ENCODE measurements around the gene OR11A1. TPM values are rescaled to one million over a fixed set of nuclear protein-coding genes. Genes with fewer than 3 reads are reported as not detected.

The OR11A1 gene
- total RNA-seq, 1 experiment from 2014 or later: not detected

DNA sequence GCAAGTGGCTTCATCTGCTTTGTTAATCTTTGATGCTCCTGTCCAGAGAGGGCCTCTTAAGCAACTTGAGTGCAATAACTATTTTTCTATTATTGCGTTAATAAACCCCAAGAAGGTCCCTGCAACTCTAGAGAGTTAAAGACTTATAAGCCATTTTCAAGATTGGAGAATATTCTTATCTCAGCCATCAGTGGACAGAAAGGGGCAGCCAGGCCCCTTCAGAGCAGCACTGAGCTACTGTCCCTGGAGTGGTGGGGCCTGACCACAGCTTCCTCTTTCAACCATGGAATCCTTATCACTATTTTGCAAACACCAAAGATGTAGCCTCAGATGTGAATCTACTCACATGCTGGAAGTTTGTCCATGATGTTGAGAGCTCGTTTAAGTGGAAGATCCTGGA lies 33.7 kb upstream of the OR11A1 start:
- Histone ChIP-seq H3K27me3 (replicated peaks) (no peaks in the 10 kb centered on the region; the same call in 1 of the 2 replicates), H3K36me3 (no peaks in the 10 kb centered on the region), H3K4me1 (replicated peaks) (no peaks in the 10 kb centered on the region), H3K27ac (no peak overlapping the region), H3K4me3 (no peak overlapping the region), H3K9me3 (replicated peaks) (no peaks in the 10 kb centered on the region; the same call in 1 of the 2 replicates)
- DNase-seq (ENCODE audit: low read depth in 1 of 2, low spot score in 2 of 2): no peak

DNA sequence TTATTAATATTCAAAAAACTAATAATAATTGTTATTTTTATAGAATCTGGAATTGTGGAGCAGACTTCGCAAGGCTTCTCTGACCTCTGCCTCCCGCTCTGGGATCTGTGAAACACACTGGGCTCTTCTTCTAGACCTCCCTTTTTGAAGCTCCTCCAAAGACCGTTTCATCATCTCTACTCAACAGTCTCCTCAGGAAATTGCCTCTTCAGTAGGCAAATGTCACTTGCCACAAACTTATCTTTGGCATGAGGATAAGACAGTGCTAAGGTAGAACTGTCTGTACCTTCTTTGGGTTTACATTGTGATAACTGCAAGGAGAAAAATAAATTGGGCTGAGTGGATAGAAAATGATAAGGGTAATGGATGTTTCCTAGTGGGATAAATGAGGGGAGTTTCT lies 33.2 kb upstream of the OR11A1 start:
- Histone ChIP-seq H3K27me3 (replicated peaks) (no peaks in the 10 kb centered on the region; the same call in 1 of the 2 replicates), H3K36me3 (no peaks in the 10 kb centered on the region), H3K4me1 (replicated peaks) (no peaks in the 10 kb centered on the region), H3K9me3 (replicated peaks) (no peaks in the 10 kb centered on the region; the same call in 1 of the 2 replicates), H3K4me3 (no peak overlapping the region), H3K27ac (no peak overlapping the region)
- DNase-seq (ENCODE audit: low read depth in 1 of 2, low spot score in 2 of 2): no peak

DNA sequence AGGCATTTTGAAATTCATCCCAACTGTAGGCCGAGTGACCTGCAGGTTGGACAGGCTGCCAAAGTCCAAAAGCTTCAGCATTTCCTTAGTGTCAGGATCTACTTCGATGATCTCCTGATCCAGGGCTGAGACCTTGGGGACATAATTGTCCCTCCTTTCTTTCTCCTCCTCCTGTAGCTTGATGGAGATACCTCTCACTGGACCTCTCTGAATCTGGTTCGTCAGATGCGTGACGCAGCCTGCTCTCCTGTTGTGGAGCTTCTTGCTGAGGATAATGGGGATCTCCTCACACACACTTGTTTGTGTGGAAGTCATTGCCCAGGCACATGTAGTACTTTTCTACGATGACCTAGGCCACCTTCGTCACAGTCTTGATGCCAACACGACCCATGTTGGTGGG lies 32.4 kb upstream of the OR11A1 start:
- Histone ChIP-seq H3K27me3 (replicated peaks) (no peaks in the 10 kb centered on the region; the same call in 1 of the 2 replicates), H3K36me3 (no peaks in the 10 kb centered on the region), H3K9me3 (replicated peaks) (no peaks in the 10 kb centered on the region; the same call in 1 of the 2 replicates), H3K4me3 (no peak overlapping the region), H3K27ac (no peak overlapping the region), H3K4me1 (replicated peaks) (no peaks in the 10 kb centered on the region)
- no peak for DNase-seq (ENCODE audit: low read depth in 1 of 2, low spot score in 2 of 2)

DNA sequence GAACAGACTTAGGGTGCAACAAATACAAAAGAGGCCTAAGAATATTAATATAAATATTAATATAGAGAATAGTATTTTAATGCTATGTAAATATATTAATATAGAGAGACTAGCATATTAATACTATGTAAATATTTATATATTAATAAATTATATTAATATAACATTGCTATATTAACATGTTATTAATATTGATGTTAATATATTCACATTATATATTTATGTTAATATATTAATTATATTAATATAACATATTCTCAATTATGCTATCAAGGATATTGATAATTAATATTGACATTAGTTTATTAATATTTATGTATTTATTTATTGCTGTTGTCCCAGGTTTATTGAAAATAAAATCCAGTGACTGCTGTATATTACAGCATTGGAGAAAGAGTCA lies 32.0 kb upstream of the OR11A1 start:
- Histone ChIP-seq H3K36me3 (no peaks in the 10 kb centered on the region), H3K4me1 (replicated peaks) (no peaks in the 10 kb centered on the region), H3K27ac (no peak overlapping the region), H3K9me3 (replicated peaks) (no peaks in the 10 kb centered on the region; the same call in 1 of the 2 replicates), H3K4me3 (no peak overlapping the region), H3K27me3 (replicated peaks) (no peaks in the 10 kb centered on the region; the same call in 1 of the 2 replicates)
- DNase-seq (ENCODE audit: low read depth in 1 of 2, low spot score in 2 of 2): no peak

DNA sequence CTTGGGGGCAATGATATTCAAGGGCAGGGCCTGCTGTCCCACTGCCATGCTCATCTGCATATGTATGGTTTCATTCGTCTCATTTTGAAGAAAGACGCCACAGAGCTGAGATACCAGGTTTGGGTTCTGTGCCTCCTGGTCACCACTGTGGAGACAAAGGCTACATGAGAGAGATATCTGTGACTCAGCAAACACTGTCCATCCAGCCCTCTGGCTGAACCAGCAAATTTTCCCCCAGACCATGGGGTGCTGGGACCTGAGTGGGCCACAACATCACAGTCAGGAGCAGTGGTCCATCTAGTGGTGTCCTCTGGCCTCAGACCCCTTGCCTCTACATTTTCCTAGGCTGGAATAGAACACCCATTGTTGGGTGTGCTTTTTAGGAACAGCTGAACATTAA lies 30.8 kb upstream of the OR11A1 start, which contains the start of gene MAS1L:
MAS1L (minus strand) TSS at position 297 of the 400 bp plus-strand sequence; CDS start at position 243, 54 bp downstream.
- Histone ChIP-seq H3K36me3 (no peaks in the 10 kb centered on the region), H3K9me3 (replicated peaks) (no peaks in the 10 kb centered on the region), H3K27me3 (replicated peaks) (no peaks in the 10 kb centered on the region; the same call in 1 of the 2 replicates), H3K4me1 (replicated peaks) (no peaks in the 10 kb centered on the region), H3K4me3 (no peak within 1 kb of the TSS), H3K27ac (no peak within 1 kb of the TSS)
- DNase-seq (ENCODE audit: low read depth in 1 of 2, low spot score in 2 of 2): no peak

DNA sequence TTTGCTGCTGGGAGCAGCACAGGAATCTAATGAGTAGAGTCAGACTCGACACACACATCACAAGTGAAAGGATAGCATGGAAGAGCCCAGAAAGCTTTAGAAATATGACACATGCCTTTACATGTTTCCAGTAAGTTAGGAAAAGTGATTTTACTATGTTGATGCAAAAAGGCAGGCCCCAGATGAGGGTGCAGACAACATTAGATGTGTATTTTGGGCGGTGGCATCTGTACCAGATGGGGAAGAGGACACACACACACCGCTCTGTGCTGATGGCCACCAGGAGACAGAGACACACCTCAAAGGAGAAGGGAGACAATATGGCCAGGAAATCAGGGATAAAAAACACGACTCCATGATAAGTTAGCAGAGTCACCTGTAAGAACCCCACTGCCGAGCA lies 30.3 kb upstream of the OR11A1 start:
- Histone ChIP-seq H3K36me3 (no peaks in the 10 kb centered on the region), H3K4me3 (no peak overlapping the region), H3K27me3 (replicated peaks) (no peaks in the 10 kb centered on the region; the same call in 1 of the 2 replicates), H3K27ac (no peak overlapping the region), H3K9me3 (replicated peaks) (no peaks in the 10 kb centered on the region), H3K4me1 (replicated peaks) (no peaks in the 10 kb centered on the region)
- DNase-seq (ENCODE audit: low read depth in 1 of 2, low spot score in 2 of 2): no peak

DNA sequence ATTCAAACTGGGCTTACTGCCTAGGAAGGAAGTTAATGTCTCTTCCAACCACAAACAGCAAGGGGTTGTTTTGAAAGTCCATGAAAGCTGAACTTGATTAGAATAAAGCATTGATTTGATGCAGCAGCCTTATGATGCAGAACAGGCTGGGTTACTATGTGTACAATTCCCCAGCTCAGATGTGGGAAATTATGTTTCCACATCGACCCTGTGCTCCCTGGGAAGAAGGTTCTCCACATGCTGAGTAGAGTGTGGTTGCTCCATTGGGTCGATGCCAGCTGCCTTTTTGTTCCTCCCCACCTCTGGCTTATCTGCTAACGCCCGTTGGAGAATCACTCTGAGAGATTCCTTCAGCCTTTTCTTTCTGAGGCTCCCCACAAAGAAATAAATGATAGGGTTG lies 29.7 kb upstream of the OR11A1 start:
- H3K27me3 ChIP-seq (replicated peaks): no peaks in the 10 kb centered on the region; the same call in 1 of the 2 replicates
- H3K36me3 ChIP-seq: no peaks in the 10 kb centered on the region
- H3K4me1 ChIP-seq (replicated peaks): no peaks in the 10 kb centered on the region
- H3K27ac ChIP-seq: no peak overlapping the region
- H3K4me3 ChIP-seq: no peak overlapping the region
- no peaks in the 10 kb centered on the region for H3K9me3 ChIP-seq (replicated peaks)
- DNase-seq (ENCODE audit: low read depth in 1 of 2, low spot score in 2 of 2): no peak

DNA sequence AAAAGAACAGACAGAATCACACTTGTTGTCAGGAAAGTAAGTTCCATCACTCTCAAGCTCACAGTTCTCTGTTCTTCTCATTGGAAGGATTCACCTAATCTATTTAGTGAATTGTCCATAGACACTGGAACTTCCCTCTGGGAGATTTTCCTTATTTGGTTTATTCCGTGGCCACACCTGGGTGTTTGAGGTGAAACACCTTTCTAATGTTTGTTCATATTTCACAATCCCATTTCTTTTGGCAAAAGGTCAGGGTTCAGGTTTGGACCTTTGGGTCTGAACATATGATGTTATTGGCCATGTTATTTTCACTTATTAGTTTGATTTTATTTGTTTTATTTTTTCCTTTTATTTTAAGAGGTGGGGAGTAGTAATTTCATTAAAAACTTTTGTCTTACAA lies 26.9 kb upstream of the OR11A1 start:
- no peaks in the 10 kb centered on the region for H3K4me1 ChIP-seq (replicated peaks)
- no peak for DNase-seq (ENCODE audit: low read depth in 1 of 2, low spot score in 2 of 2)
- no peaks in the 10 kb centered on the region; the same call in 1 of the 2 replicates for H3K27me3 ChIP-seq (replicated peaks)
- no peak overlapping the region for H3K27ac ChIP-seq
- no peaks in the 10 kb centered on the region for H3K36me3 ChIP-seq
- no peak overlapping the region for H3K4me3 ChIP-seq
- H3K9me3 ChIP-seq (replicated peaks): no peaks in the 10 kb centered on the region

DNA sequence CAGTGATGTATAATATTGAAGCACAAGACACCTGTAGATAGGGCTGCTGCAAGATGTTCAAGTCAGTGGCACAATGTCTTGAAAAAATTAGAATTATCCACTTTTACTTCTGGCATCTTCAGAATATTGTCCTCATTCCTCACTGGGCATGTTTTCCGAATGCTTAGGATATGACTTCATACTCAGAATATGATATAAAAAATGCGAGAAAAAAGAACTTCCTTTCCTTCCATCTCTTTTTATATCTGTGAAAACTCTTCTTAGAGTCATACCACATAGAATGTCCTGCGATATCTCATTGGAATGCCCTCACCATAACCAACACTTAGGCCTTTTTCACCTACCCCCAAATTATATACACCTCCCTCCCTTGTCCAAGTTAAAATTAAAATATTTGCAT lies 26.3 kb upstream of the OR11A1 start:
- DNase-seq (ENCODE audit: low read depth in 1 of 2, low spot score in 2 of 2): no peak
- Histone ChIP-seq H3K36me3 (no peaks in the 10 kb centered on the region), H3K9me3 (replicated peaks) (no peaks in the 10 kb centered on the region), H3K4me1 (replicated peaks) (no peaks in the 10 kb centered on the region), H3K4me3 (no peak overlapping the region), H3K27ac (no peak overlapping the region), H3K27me3 (replicated peaks) (no peaks in the 10 kb centered on the region; the same call in 1 of the 2 replicates)

DNA sequence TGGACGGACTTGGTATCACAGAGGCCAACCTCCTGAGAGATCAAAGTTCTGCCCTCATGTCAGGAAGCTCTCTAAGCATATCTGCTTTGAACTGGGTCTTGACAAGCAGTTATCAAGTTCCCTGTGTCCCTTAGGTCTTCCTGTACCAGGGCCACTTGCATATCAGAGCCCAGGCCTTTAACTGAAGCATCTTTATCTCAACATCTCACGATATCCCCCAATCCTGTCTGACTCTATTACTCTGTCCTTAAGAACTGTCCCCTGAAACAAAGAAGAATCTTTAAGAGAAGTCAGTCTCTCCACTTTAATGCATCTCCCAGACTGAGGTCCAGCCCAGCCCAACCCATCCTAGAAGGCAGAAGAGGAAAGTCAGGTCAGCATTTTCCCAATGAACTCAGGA lies 22.7 kb upstream of the OR11A1 start:
- Histone ChIP-seq H3K27me3 (replicated peaks) (no peaks in the 10 kb centered on the region), H3K4me1 (replicated peaks) (no peaks in the 10 kb centered on the region), H3K36me3 (no peaks in the 10 kb centered on the region), H3K9me3 (replicated peaks) (no peaks in the 10 kb centered on the region), H3K4me3 (no peak overlapping the region), H3K27ac (no peak overlapping the region)
- no peak for DNase-seq (ENCODE audit: low read depth in 1 of 2, low spot score in 2 of 2)

DNA sequence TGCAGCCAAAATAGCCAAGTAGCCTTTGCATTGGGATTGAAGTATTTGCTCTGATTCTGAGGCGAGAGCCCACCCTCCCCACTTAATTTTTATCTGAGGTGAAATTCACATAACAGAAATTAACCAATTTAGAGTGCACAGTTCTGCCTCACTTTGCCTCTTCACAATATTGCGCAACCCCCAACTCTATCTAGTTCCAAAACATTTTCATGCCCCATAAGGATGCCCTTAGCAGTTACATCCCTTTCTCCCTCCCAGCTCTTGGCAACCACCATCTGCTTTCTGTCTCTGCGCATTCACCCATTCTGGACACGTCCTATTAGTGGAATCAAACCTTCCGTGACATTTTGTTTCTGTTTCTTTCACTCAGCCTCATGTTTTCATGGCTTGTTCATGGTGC lies 21.9 kb upstream of the OR11A1 start:
- DNase-seq (ENCODE audit: low read depth in 1 of 2, low spot score in 2 of 2): no peak
- H3K4me3 ChIP-seq: no peak overlapping the region
- no peak overlapping the region for H3K27ac ChIP-seq
- H3K27me3 ChIP-seq (replicated peaks): no peaks in the 10 kb centered on the region
- H3K4me1 ChIP-seq (replicated peaks): no peaks in the 10 kb centered on the region
- H3K9me3 ChIP-seq (replicated peaks): no peaks in the 10 kb centered on the region
- H3K36me3 ChIP-seq: no peaks in the 10 kb centered on the region

DNA sequence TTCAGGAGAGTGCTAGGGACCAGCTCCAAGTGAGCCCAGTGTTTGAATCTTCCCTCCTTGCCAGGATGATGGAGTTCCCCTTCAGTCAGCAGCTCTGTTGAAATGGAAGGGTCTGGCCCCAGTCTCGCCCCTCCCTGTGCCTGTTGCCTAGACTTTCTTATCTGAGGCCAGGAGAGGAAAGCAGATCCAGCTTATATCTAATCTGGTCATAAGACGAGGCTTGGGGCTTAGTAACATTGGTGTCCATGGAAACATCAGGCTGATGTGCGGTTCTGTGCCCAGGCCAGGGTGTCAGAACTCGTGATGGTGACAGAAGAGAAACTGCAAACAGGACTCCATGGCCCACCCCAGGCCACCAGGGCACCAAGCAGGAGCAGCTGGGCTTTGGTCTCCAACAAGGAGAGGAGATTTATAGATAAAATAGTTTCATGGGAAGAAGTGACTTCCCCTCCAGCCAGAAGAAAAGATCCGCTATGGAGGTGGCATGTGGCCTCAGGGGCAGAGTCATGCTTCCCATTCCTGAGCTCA lies 21.1 kb upstream of the OR11A1 start:
- DNase-seq (ENCODE audit: low read depth in 1 of 2, low spot score in 2 of 2): no peak
- Histone ChIP-seq H3K4me1 (replicated peaks) (no peaks in the 10 kb centered on the region), H3K36me3 (no peaks in the 10 kb centered on the region), H3K4me3 (no peak overlapping the region), H3K27me3 (replicated peaks) (no peaks in the 10 kb centered on the region), H3K27ac (no peak overlapping the region), H3K9me3 (replicated peaks) (no peaks in the 10 kb centered on the region)

DNA sequence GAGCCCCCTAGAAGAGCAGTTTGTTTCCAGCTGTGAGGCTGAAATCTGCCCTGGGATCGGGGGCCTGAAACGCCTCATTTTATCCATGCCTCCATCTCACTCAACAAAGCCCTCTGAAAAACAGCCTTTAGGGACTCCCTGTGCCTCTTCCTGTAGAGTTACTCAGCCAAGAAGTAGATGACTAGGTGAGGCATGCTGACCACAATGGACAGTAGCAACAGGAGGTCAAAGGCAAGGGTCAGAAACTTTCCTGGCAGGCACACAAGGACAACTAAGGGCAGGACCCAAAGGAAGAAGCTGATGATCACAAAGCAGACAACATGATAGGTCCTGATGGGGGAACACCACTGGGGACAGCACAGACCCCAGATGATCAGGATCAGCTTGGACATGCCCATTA lies 18.1 kb upstream of the OR11A1 start:
- H3K9me3 ChIP-seq (replicated peaks): no peaks in the 10 kb centered on the region
- no peak overlapping the region for H3K4me3 ChIP-seq
- H3K27me3 ChIP-seq (replicated peaks): no peaks in the 10 kb centered on the region
- DNase-seq (ENCODE audit: low read depth in 1 of 2, low spot score in 2 of 2): no peak
- no peaks in the 10 kb centered on the region for H3K36me3 ChIP-seq
- no peaks in the 10 kb centered on the region for H3K4me1 ChIP-seq (replicated peaks)
- H3K27ac ChIP-seq: no peak overlapping the region

DNA sequence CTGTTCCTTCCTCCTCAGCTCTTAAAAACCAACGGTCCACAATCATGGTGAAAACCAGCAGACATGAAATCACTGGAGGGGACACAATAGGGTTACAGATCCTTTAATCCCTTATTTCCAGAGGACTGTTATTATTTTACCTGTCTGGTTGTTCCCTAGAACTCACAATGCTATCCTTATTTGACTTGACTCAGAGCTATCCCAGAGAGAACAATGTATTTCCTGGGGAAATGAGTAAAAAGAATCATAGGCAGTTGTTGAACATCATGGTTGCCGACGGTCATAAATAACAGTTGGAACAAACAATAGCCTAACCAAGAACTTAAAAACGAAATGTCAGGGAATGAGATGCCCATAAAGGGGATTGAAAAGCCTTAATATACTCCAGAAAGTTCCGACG lies 9.4 kb upstream of the OR11A1 start:
- Histone ChIP-seq H3K27ac (no peak overlapping the region), H3K4me3 (no peak overlapping the region), H3K4me1 (replicated peaks) (no peaks in the 10 kb centered on the region), H3K36me3 (no peaks in the 10 kb centered on the region), H3K9me3 (replicated peaks) (no peaks in the 10 kb centered on the region), H3K27me3 (replicated peaks) (no peaks in the 10 kb centered on the region; the same call in 1 of the 2 replicates)
- no peak for DNase-seq (ENCODE audit: low read depth in 1 of 2, low spot score in 2 of 2)

DNA sequence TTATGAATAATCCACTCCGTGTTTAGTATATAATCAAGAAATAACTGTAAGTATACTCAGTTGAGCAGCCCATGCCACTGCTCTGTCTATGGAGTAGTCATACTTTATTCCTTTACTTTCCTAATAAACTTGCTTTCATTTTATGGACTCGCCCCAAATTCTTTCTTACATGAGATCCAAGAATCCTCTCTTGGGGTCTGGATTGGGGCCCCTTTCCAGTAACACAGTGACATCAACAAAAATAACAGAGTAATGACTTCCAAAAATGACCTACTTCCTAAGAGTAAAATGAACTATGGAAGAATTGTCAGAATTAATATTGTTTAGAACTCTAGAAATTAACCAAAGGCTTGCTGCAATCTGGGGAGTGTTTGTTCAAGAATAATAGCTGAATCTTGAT lies 8.9 kb upstream of the OR11A1 start:
- H3K27ac ChIP-seq: no peak overlapping the region
- no peaks in the 10 kb centered on the region; the same call in 1 of the 2 replicates for H3K27me3 ChIP-seq (replicated peaks)
- no peaks in the 10 kb centered on the region for H3K4me1 ChIP-seq (replicated peaks)
- no peak for DNase-seq (ENCODE audit: low read depth in 1 of 2, low spot score in 2 of 2)
- no peak overlapping the region for H3K4me3 ChIP-seq
- no peaks in the 10 kb centered on the region for H3K36me3 ChIP-seq
- no peaks in the 10 kb centered on the region for H3K9me3 ChIP-seq (replicated peaks)

Data from SJSA1 (cell line).